MM.1S (cell line): ENCODE measurements around the gene DNAJC3.
"Not testable (repeated sequence)": the region's sequence is repeated elsewhere in the genome, so short reads cannot be mapped to it uniquely, and the experiment has no call there.

Experiments
- DNase-seq: peaks from one replicate; pipeline ENCODE4 v3.0.0-alpha.2; 2015
- H2AFZ ChIP-seq: fragments of 300-600 bp; sonication (generic); 2 replicates; pipeline ENCODE4 v1.6.0; 2016; ENCODE audit warnings: antibody characterized with exemption, low read length
- H3F3A ChIP-seq: fragments of 300-600 bp; sonication (generic); 2 replicates; pipeline ENCODE4 v1.6.1; 2016; ENCODE audit warnings: mild to moderate bottlenecking, antibody characterized with exemption, low read length, moderate library complexity, mixed read lengths; ENCODE audit not compliant: insufficient read depth
- H3K27ac ChIP-seq: fragments of 300-600 bp; sonication (generic); 2 replicates; pipeline ENCODE4 v1.5.1; 2016; ENCODE audit warnings: mild to moderate bottlenecking, low read length
- H3K27me3 ChIP-seq: fragments of 300-600 bp; sonication (generic); replicated peaks from 2 replicates; pipeline ENCODE4 v1.6.0; 2016; ENCODE audit warnings: low read length; ENCODE audit not compliant: insufficient read depth
- H3K36me3 ChIP-seq: fragments of 300-600 bp; sonication (generic); replicated peaks from 2 replicates; pipeline ENCODE4 v1.6.1; 2016; ENCODE audit warnings: mild to moderate bottlenecking, low read length, mixed read lengths; ENCODE audit not compliant: insufficient read depth
- H3K4me1 ChIP-seq: fragments of 300-600 bp; sonication (generic); 2 replicates; pipeline ENCODE4 v1.6.1; 2016; ENCODE audit warnings: low read length, mixed read lengths
- H3K4me2 ChIP-seq: fragments of 300-600 bp; sonication (generic); 2 replicates; pipeline ENCODE4 v1.6.0; 2016; ENCODE audit warnings: low read depth, low read length
- H3K4me3 ChIP-seq: fragments of 300-600 bp; sonication (generic); 2 replicates; pipeline ENCODE4 v1.5.1; 2016; ENCODE audit warnings: low read length, mixed read lengths
- H3K79me2 ChIP-seq: fragments of 300-600 bp; sonication (generic); 2 replicates; pipeline ENCODE4 v1.6.1; 2016; ENCODE audit warnings: mixed run types, low read length, mixed read lengths
- H3K9ac ChIP-seq: fragments of 300-600 bp; sonication (generic); 2 replicates; pipeline ENCODE4 v1.6.1; 2016; ENCODE audit warnings: low read length, mixed read lengths
- H3K9me2 ChIP-seq: fragments of 300-600 bp; sonication (generic); replicated peaks from 2 replicates; pipeline ENCODE4 v1.6.1; 2016; ENCODE audit warnings: mild to moderate bottlenecking, low read length, mixed read lengths; ENCODE audit not compliant: insufficient read depth
- H3K9me3 ChIP-seq: fragments of 300-600 bp; sonication (generic); replicated peaks from 2 replicates; pipeline ENCODE4 v1.6.1; 2016; ENCODE audit warnings: mild to moderate bottlenecking, low read length, mixed read lengths; ENCODE audit not compliant: insufficient read depth
- H4K20me1 ChIP-seq: fragments of 300-600 bp; sonication (generic); 2 replicates; pipeline ENCODE4 v1.6.1; 2016; ENCODE audit warnings: mild to moderate bottlenecking, low read length, moderate library complexity, mixed read lengths; ENCODE audit not compliant: insufficient read depth
- EZH2 ChIP-seq: fragments of 300-600 bp; sonication (generic); optimal IDR thresholded peaks from 2 replicates; pipeline ENCODE3; 2017; ENCODE audit warnings: low read depth, mild to moderate bottlenecking, antibody characterized with exemption, low read length, mixed read lengths
- EZH2phosphoT487 ChIP-seq: fragments of 300-600 bp; sonication (generic); IDR thresholded peaks from 2 replicates; pipeline ENCODE4 v1.6.1; 2018; ENCODE audit warnings: antibody characterized with exemption, low read length
- TF ChIP-seq, protein P1 (sequence below): fragments of 300-600 bp; sonication (generic); IDR thresholded peaks from 2 replicates; pipeline ENCODE4 v1.5.1; 2016; ENCODE audit warnings: antibody characterized with exemption, low read length, mixed read lengths

The DNAJC3 gene

DNA sequence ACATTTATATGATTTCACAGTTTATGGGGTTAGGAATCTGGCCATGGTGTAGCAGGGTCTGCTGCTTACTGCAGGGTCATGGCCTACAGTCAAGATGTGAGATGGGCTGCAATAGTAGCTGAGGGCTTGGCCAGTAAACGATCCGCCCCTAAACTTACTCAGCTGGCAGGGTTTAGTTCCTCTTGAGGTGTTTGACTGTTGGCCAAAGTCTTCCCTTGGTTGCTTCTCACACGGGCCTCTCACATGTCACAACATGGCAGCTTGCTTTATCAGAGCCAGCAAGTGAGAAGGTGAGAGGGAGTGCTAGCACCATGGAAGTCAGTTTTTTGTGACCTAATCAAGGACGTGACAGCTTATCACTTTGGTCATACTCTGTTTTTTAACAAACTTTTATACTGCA is 77.1 kb downstream of the DNAJC3 start:
- Histone ChIP-seq H3F3A (peaks cover 4% of the 10 kb centered on the region; the same call in 1 of the 2 replicates), H4K20me1 (no peaks in the 10 kb centered on the region), H3K27ac (no peak overlapping the region), H3K36me3 (no peaks in the 10 kb centered on the region; the same call in 1 of the 2 replicates), H3K4me3 (no peak overlapping the region), H3K79me2 (peaks cover 52% of the 10 kb centered on the region), H3K9ac (no peak overlapping the region), H3K4me1 (peaks cover 10% of the 10 kb centered on the region), H3K9me3 (no peaks in the 10 kb centered on the region), H3K4me2 (no peak overlapping the region), H2AFZ (no peak overlapping the region), H3K9me2 (no peaks in the 10 kb centered on the region), H3K27me3 (no peaks in the 10 kb centered on the region)
- no peak for DNase-seq
- TF ChIP-seq EZH2phosphoT487 (no peak), EZH2 (no peak)
- TF ChIP-seq, protein P1, sequence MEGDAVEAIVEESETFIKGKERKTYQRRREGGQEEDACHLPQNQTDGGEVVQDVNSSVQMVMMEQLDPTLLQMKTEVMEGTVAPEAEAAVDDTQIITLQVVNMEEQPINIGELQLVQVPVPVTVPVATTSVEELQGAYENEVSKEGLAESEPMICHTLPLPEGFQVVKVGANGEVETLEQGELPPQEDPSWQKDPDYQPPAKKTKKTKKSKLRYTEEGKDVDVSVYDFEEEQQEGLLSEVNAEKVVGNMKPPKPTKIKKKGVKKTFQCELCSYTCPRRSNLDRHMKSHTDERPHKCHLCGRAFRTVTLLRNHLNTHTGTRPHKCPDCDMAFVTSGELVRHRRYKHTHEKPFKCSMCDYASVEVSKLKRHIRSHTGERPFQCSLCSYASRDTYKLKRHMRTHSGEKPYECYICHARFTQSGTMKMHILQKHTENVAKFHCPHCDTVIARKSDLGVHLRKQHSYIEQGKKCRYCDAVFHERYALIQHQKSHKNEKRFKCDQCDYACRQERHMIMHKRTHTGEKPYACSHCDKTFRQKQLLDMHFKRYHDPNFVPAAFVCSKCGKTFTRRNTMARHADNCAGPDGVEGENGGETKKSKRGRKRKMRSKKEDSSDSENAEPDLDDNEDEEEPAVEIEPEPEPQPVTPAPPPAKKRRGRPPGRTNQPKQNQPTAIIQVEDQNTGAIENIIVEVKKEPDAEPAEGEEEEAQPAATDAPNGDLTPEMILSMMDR, result no peak

DNA sequence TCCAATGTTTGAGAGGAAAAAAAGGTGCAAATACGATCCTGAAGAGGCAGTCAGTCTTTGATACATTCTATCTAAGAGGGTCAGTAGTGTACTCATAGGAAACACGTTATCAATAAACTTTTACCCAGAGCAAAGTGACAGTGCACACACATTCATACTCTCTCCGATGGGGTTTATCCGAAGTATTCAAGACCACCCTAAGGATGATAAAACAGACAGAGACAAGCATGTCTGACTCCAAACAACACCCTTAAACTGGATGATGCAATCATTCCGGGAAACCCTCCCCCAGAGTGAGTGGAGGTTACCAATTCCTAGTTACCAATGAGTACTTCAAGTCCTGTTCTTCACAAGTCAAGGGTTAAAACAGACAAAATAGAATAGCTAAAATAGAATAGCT is 79.1 kb downstream of the DNAJC3 start:
- Histone ChIP-seq H3F3A (no peaks in the 10 kb centered on the region), H3K36me3 (no peaks in the 10 kb centered on the region; the same call in 1 of the 2 replicates), H3K4me3 (no peak overlapping the region), H4K20me1 (no peaks in the 10 kb centered on the region), H2AFZ (no peak overlapping the region), H3K9me3 (no peaks in the 10 kb centered on the region), H3K4me2 (no peak overlapping the region), H3K9ac (no peak overlapping the region), H3K9me2 (no peaks in the 10 kb centered on the region), H3K79me2 (peaks cover 40% of the 10 kb centered on the region), H3K27ac (no peak overlapping the region), H3K4me1 (no peaks in the 10 kb centered on the region), H3K27me3 (no peaks in the 10 kb centered on the region)
- TF ChIP-seq, protein P1, result no peak
- TF ChIP-seq EZH2 (no peak), EZH2phosphoT487 (no peak)
- no peak for DNase-seq

DNA sequence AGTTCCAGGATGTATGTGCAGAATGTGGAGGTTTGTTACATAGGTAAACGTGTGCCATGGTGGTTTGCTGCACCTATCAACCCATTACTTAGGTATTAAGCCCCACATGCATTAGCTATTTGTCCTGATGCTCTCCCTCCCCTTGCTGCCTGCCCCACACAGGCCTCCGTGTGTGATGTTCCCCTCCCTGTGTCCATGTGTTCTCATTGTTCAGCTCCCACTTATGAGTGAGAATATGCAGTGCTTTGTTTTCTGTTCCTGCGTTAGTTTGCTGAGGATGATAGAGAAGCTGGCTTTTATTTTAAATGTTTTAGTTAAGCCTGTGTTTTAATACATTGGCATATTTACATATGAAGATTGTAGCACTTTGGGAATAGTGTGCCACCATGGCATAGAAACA is 85.7 kb downstream of the DNAJC3 start:
- H3K9me3 ChIP-seq, H4K20me1 ChIP-seq, DNase-seq, H3K36me3 ChIP-seq, H3K9ac ChIP-seq, H3K4me2 ChIP-seq, H3K27ac ChIP-seq, H3K79me2 ChIP-seq, H3K27me3 ChIP-seq, H2AFZ ChIP-seq, H3F3A ChIP-seq, H3K4me1 ChIP-seq, H3K4me3 ChIP-seq, H3K9me2 ChIP-seq: not testable (repeated sequence)

DNA sequence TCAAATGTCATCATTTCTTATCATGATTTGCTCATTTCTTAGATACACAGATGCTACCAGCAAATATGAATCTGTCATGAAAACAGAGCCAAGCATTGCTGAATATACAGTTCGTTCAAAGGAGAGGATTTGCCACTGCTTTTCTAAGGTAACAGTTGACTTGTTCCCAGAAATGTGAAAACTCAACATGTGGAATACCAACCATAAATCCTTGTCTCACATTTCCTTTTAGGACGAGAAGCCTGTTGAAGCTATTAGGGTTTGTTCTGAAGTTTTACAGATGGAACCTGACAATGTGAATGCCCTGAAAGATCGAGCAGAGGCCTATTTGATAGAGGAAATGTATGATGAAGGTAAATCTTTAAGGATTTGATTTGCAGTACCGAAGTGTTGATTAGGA is 86.7 kb downstream of the DNAJC3 start:
- no peak for DNase-seq
- Histone ChIP-seq H3K27me3 (no peaks in the 10 kb centered on the region), H3K9me3 (no peaks in the 10 kb centered on the region), H3K9ac (no peak overlapping the region), H3K36me3 (no peaks in the 10 kb centered on the region; the same call in 1 of the 2 replicates), H2AFZ (no peak overlapping the region), H3K79me2 (0 out of 2 replicates have a peak, but pooled peaks cover 3% of the 10 kb centered on the region), H3F3A (no peaks in the 10 kb centered on the region), H3K4me3 (no peak overlapping the region), H3K27ac (no peak overlapping the region), H3K4me1 (0 out of 2 replicates have a peak, but pooled peaks cover 4% of the 10 kb centered on the region), H4K20me1 (no peaks in the 10 kb centered on the region), H3K9me2 (no peaks in the 10 kb centered on the region), H3K4me2 (no peak overlapping the region)
- TF ChIP-seq EZH2phosphoT487, result no peak
- TF ChIP-seq, protein P1, result no peak
- TF ChIP-seq EZH2, result no peak
